Right lung (tissue), 5 donors: Measurements from ENCODE around the gene GGTLC1. TPM values are rescaled to one million over a fixed set of nuclear protein-coding genes. Genes with fewer than 3 reads are reported as not detected.

Experiments used
- DNase-seq, 2 donors: peaks; one replicate each; pipeline ENCODE4 v3.0.0-alpha.2; 2013
- polyA plus RNA-seq, 5 donors: library from polyadenylated mRNA; unstranded; fragments of 120-200 nt; gene quantifications; one replicate each; pipeline versions ENCODE4 v1.2.1 to v1.2.3, GENCODE V29; 2013; ENCODE audit warnings: inconsistent platforms in 1 of 5, low replicate concordance in 1 of 5; ENCODE audit not compliant: insufficient read length in 5 of 5, insufficient read depth in 1 of 5

The GGTLC1 gene
- polyA plus RNA-seq, 5 donors, result 0.81 to 2.1 (median 1.7) TPM

DNA sequence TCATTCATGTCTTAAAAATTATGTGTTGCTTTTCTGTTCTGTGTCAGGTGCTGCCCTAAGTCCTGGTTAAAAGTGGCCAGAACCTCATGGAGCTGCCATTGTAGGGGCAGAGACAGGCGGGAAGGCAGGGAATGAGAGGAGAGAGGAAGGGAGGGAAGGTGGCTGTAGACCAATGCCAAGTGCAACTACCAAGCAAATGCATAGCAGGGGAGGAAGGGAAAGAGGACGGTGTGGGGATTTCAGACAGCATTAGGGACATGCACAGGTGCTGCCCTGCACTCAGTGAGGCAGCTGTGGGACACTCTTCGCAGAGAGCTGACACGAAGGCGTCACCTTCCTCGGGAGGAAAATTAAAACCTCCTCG lies 21.0 kb downstream of the GGTLC1 start:
- DNase-seq, result no peak

GRCh38 chr20:23966927-23967615 lies 21.5 kb downstream of the GGTLC1 start:
- DNase-seq, result no peak

GRCh38 chr20:23966298-23966697 lies 22.3 kb downstream of the GGTLC1 start:
- DNase-seq, result no peak

DNA sequence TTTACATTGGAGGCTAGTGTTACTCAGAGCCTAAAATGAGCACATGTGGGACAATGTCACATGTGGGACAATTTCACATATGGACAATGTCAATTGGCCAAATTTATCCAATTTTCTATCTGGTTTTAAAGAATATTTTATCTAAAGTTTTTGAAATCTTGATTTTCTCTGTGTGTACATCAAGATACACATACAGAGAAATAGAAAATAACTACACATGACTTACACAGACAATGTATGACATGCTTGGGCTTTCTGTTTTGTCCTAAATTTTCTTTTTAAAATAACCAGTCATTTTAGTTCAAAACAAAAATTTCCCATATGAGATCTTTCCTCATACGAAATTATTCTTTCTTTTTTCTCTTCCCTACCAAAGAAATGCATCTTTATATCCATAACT lies 24.6 kb downstream of the GGTLC1 start:
- no peak for DNase-seq

- DNase-seq, result no peak
These were observed 26.3 kb downstream of the GGTLC1 start for GRCh38 chr20:23962272-23962671.

GRCh38 chr20:23959054-23959453 lies 29.5 kb downstream of the GGTLC1 start:
- no peak for DNase-seq

DNA sequence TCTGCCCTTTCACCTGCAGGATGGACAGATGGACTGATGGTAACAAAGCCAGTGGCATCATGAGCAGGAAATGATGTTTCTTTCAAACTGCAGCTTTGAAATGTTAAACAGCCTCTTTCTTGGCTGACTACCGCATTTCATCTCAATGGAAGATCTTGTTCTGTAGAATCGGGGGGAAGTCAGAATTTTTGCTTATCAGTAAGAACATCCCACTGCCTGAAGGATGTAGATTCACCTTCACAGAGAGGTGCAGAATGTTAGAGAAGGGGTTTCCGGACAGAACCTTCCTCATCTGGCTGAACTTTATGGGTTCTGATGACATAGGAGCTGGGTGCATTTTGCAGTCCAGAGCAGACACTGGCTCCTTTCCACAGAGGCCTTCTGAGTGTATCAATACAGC lies 32.7 kb downstream of the GGTLC1 start:
- no peak for DNase-seq

DNA sequence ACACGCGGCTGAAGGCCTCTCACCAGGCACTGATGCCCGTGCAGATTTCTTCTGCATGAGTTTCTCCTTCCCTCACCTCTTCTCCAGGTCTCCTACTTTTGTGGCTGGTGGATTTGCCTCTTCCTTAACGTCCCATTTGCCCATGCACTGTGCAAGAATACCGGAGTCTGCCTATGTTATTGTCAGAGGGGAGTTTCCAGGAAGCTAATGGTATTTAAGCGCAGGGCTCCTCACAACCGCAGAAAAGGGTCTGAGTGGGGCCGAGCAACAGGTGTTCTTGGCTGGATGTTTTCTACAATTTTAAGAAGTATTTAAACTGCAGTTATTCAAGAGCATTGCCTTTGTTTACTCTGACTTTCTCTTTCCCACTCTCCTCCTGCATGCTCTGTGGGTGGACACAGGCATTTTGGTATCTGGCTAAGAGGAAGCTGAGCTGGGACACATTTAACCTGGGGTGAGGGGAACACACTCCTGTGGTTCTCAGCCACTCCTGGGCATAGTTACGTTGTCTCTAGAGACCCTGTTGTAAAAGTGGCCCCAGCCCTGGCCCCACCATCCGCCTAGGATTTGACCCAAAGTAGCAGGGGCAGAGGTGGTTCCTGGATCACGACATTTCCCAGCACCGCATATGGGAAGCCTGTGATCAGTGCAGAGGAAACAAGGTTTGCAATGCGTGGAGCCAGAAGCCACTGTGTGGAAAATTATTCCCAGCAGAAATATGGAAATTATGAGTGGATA lies 34.4 kb downstream of the GGTLC1 start:
- no peak for DNase-seq

DNA sequence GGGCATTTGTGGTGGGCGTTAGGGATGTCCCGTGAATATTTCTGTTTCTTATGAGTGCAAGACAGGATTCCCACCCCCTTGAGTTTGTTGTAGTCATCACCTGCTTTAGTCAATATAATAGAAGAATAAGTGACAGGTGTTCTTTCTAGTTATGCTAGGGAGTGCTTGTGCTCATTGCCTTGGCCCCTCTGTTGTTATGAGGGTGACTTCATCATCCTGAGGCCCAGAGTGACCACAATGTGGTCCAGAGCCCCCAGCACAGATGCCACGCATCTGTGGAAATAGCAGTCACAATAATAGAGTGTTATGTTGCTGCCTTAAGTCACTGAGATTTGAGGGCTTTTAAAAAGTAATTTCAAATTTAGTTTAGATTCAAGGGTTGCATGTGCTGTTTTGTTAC lies 42.4 kb downstream of the GGTLC1 start:
- DNase-seq, result no peak

GRCh38 chr20:23943304-23943703 lies 45.3 kb downstream of the GGTLC1 start:
- no peak for DNase-seq

GRCh38 chr20:23939641-23940040 lies 48.9 kb downstream of the GGTLC1 start:
- DNase-seq, result no peak

GRCh38 chr20:23939063-23939462 lies 49.5 kb downstream of the GGTLC1 start:
- DNase-seq, result no peak

GRCh38 chr20:23938118-23938438 lies 50.5 kb downstream of the GGTLC1 start:
- DNase-seq, result no peak

GRCh38 chr20:23937303-23938117 lies 51.1 kb downstream of the GGTLC1 start:
- peak; percentile 35 to 55 for DNase-seq

Other genes starting within 250 kb of the GGTLC1 start
- not detected for gene CST1, start 237.8 kb downstream of the GGTLC1 start, polyA plus RNA-seq
- gene CST2, start 162.1 kb downstream of the GGTLC1 start, polyA plus RNA-seq, result under 1 TPM in 1 of 5 donors, not detected in 4; 0.30 TPM
- under 1 TPM in 1 of 5 donors, not detected in 4; 0.28 TPM for gene CST5, start 109.0 kb downstream of the GGTLC1 start, polyA plus RNA-seq